IPS DF 19.7 (cell line): Measurements from ENCODE around the gene ACSF2.

ENCODE experiments used
- DNase-seq: peaks from one replicate; pipeline ENCODE4 v3.0.0-alpha.2; 2013; ENCODE audit warnings: low read depth, low spot score

The ACSF2 gene

DNA sequence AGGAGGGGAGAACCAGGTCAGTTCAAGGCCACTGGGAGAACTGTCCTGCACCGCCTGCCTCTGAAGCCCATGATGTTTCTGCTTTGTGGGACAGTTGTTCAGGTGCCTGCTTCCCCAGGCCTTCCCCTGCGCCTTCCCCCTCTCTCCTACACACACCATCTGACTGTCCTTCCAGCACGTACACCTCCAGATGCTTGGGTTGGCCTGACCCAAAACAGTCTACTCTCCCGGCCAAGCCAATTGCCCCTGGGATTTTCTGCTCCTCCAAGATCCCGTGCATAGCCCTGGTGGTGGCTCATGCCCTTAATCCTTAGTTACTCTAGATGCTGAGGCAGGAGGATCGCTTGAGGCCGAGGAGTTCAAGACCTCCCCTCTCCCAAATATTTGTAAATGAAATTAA lies 52.0 kb downstream of the ACSF2 start:
- no peak for DNase-seq

DNA sequence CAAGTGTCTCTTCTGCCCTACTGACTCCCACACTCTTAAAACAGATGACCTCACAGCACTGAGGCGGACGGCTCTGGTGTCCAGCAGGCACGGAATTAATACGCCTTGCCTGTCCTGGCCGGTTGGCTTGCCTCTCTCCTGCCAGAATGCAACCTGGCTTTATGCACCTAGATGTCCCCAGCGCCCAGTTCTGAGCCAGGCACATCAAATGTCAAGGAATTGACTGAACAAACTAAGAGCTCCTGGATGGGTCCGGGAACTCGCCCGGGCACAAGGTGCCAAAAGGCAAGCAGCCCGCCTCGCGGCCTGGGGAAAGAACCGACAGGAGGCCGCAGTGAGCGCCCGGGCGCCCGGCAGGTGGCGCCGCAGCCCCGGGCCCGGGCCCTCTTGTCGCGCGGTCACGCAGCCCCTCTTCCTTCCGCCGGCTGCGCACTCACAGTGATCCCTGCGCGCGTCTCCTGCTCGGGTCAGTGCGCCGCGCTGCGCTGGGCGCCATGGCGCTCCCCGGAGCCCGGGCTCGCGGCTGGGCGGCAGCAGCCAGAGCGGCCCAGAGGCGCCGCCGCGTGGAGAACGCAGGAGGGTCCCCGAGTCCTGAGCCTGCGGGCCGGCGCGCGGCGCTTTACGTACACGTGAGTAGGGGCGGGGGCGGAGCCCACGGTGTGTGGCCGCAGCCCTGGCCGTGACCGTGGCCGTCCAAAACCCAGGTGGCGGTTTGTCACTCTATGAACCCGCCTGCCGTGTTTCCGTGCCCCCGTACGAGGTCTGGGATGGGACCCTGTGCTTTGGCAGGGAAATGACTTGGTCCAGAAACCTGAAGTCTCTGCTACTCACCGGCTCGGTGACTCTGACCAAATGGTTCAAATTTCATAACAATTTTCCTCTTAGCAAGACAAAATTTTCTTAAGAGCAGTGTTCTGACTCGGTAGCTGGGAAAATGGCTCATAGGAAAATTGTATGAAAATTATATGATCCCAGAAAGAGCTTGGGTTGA lies 52.7 kb downstream of the ACSF2 start, which contains the start of gene RSAD1:
TSS of gene RSAD1 (plus strand) at position 470 of the 991 bp plus-strand sequence. CDS start at position 495, 25 bp downstream.
- peak; percentile 75 for DNase-seq

DNA sequence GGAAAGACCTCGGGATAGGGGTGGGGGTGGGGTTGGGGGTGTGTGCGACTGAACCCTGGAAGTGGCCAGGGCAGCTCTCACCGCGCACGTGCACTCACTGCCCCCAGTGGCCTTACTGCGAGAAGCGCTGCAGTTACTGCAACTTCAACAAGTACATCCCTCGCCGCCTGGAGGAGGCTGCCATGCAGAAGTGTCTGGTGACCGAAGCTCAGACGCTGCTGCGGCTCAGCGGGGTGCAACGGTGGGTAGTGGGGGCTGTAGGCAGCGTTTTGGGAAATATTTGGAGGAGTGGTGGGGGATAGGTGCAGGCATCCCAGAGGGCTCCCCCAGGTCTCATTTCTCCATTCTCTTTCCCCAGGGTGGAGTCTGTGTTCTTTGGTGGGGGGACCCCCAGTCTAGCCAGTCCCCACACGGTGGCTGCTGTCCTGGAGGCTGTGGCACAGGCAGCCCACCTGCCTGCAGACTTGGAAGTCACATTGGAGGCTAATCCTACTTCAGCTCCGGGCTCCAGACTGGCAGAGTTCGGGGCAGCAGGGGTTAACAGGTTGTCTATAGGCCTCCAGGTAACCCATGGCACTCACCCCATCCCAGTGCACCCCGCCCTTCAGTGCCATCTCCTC lies 53.6 kb downstream of the ACSF2 start:
- peak; percentile 64 for DNase-seq

DNA sequence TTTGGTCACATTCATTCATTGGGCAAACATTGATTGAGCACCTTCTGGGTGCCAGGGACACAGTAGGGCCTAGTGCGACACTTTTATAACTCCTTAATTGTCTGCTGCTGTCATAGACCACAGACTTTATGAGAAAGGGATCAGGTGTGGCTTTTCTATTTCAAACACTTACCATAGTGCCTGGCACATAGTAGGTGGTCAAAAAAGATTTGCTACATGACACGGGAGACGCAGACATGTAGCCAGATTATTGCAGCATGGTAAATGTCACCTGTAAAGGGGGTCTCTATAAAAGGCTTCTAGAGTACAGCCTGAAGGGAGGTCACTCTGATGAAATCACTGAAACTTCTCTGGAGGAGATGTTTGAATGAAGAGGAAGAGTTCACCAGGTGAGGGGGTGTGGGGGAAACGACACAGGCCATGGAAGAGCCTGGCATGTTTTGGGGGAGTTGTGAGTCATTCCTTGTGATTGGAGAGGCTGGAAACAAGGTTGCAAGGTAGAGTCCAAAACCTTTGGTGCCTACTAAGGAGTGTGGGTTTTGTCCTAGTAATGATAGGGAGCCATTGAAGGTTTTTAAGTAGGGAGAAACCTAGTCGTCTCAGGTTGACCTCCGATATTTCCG lies 54.2 kb downstream of the ACSF2 start:
- DNase-seq: no peak

DNA sequence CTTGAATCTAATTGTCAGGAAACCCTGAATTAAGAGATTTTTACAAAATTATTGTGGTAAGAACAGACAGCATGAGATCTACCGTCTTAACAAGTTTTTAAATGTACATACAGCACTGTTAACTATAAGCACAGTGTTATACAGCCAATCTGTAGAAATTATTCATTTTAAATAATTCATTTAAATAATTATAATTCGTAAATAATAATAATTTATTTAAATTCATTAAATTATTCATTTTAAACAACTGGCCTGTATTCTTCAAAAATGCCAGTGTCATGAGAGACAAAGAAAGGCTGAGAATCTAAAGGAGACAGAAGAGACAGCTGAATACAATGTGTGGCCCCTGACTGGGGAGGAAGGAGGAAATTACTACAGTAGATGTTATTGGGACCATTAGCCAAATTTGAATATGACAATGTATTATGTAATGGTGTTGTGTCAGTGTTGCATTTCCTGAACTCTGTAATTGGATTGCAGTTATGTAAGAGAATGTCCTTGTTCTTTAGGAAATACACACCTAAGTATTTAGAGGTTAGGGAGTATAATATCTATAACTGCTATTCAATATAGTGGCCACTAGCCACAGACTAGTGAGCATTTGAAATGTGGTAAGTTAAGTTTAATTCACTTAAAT lies 55.0 kb downstream of the ACSF2 start:
- DNase-seq: no peak

DNA sequence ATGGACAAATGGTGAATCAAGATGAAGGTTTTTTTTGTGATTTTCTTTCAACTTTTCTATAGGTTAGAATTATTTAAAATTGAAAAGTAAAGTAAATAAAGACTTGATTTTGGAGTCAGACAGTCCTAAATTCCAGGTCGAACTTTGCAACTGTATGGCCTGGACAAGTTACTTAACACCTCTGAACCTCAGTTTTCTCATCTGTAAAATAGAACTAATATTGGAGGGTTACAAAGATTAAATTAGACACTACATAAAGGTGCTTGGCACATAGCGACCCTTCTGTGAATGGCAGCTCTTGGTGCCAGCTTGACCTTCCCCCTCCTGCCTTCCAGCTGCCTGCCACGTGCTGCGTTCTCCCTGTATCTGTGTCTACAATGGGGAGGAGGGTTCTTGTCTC lies 55.6 kb downstream of the ACSF2 start:
- DNase-seq: no peak

DNA sequence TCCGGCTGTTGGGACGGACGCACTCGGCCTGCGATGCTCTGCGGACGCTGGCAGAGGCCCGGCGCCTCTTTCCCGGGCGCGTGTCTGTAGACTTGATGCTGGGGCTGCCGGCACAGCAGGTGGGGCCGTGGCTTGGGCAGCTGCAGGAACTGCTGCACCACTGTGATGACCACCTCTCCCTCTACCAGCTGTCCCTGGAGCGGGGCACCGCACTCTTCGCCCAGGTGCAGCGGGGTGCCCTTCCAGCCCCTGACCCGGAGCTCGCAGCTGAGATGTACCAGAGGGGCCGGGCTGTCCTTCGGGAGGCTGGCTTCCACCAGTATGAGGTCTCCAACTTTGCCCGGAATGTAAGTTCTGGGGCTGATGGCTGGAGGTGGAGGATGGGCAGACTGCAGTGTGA lies 56.1 kb downstream of the ACSF2 start:
- DNase-seq: no peak

DNA sequence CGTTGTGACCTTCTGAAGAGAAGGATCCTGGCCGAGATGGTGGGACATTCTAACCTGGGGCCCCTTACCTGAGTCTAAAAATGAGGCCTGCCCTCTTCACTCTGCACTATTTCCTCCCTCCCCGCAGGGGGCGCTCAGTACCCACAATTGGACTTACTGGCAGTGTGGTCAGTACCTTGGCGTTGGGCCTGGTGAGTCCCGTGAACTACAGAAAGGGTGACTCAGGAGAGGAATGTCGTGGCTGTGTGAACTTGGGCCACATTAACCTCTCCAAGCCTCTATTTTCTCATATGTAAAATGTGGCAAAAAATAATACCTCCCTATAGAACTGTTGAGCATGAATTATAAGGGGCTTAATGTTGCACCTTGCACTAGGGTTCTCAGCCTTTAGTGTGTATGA lies 56.5 kb downstream of the ACSF2 start:
- peak; percentile 70 for DNase-seq

DNA sequence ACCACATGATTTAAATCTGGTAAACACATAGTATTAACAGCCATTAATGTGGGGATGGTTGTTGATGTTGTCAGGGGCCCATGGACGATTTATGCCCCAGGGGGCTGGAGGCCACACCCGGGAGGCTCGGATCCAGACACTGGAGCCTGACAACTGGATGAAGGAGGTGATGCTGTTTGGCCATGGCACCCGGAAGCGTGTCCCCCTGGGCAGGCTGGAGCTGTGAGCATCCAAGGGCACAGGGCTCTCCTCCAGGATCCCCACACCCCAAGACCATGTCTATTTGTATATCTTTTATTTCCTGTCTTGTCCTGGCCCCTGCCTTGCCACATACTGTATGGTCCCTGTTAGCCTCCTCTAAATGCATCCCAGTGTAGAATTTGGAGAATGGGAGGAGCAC lies 57.2 kb downstream of the ACSF2 start:
- no peak for DNase-seq

DNA sequence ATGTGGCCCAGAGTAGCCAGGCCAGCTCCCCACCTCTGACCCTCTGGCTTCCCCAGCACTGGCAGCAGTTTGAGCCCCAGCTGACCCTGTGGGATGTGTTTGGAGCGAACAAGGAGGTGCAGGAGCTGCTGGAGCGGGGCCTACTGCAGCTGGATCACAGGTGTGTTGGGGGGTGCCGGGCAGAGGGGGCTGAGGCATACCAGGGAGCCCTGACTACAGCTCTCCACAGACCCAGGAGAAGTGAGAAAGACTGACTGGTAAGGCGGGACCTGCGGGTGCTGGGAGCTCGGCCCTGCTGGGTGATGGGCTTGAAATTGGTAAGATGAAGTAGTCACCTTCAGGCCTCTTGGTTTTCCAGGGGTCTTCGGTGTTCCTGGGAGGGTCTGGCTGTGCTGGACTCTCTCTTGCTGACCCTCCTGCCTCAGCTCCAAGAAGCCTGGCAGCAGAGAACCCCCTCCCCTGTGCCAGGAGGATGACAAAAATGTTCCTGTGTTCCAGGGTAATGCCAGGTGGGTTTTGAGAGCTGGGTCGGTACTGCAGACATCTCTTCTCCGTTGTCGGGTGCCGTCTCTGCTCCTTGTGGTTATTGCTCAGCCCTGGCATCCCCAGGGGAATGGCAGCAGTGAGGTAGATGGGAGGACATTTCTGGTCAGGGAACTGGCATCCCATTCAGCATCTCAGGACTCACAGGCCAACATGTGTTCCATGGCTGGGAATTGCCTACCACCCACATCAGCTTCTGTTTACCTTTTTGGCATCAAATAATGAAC lies 58.6 kb downstream of the ACSF2 start:
- DNase-seq: no peak

DNA sequence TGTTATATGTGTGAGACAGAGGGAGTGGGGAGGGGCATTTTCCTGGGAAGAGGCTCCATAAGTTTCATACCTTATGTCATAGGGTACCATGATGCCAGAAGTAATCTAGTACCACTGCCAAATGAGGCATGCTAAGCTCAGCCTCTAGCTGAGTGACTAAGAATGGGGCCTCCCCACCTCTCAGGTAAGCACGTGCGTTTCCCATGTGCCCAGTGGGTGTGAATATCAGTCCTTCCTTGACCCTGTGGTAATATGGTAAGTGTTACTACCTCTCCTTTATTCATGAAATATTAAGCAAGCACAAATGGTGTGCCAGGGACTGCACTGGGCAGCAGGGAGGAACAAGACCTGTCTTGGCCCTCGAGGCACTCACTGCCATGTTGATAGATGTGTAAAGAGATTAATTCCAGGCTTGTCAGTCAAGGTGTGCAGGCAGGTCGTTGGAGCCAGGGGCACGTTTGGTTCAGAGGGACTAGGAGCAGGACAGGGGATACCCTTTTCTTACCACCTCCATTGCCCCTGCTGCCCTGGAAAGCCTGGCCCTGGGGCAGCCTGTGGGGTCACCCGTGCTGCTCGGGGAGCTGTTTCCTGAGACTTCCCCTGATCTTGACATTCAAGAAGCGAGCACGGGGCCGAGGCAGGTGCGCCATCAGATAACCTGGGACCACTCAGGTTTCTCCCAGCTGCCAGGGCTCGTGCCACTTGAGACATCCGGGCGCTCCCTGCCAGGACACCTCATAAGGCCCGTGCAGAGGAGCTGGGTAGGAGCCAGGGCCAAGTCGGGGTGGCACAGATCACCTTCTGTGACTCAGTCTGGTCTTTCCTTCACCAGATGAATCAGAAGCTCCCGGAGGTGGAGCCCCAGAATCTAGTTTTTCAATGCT lies 61.4 kb downstream of the ACSF2 start:
- DNase-seq: no peak

DNA sequence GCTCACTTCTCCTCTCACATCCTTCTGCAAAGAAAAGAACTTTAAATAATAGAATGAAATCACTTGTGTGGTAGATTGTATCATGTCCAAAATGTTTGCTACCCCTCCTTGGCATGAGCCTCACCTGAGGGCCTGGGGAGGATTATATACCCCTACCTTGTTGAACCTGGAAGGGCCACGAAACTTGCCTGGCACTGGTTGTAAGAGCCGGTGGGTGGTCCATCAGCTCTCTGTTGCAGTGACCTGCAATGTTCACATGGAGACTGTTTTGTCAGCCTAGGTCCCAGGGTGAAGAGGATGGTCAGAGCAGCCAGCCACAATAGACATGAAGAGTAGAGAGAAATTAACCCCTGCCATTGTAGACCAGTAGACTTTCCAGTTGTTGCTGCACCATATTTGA lies 62.9 kb downstream of the ACSF2 start:
- no peak for DNase-seq

DNA sequence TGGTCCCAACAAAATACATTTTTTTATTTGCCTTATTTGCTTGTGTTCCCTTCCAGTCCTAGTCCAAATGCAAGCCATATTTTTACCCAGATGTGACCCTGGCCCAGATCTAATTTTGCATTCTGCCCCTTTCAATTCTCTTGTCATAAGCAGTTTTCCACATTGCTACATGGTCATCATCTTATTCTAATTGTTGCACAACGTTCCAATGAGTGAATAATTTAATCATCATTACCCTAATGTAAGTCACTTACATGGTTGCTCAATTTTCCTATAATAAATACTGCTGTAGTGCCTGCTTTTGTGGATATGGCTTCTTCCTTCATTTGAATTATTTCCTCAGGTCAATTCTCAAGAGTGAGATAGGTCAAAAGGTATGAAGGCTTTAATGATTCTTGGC lies 65.5 kb downstream of the ACSF2 start:
- DNase-seq: no peak

DNA sequence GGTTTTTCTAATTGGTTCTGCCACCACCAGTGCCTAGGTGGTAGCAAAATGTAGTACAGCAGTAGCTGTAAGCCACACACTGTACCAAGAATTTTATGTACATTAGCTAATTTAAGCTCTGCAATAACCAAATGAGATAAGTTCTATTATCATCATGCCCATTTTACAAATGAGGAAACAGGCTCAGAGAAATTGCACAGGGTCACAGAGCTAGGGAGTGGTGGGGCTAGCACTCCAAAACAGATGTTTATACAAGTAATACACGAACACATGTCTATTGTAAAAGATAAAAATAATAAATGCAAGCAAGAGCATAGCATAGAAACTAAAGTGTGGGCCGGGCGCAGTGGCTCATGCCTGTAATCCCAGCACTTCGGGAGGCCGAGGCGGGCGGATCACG lies 66.2 kb downstream of the ACSF2 start:
- DNase-seq: no peak

DNA sequence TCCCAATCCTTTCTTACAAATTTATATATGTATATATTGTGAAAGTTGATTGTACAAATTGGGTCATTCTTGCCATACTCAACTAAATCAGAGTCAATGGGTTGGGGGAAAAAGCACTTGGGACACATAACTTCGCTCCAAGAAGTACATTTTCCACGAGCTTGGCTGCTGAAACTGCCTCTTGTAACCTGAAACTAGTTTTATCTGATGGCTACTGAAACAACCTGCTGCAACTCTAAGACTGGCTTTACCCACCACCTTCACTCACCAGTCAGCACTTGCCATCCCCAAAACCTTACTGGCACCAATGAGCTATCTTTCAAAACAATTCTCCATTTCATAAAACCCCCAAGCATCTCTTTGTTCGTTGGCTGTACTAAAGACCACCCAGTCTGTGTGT lies 67.7 kb downstream of the ACSF2 start:
- no peak for DNase-seq

DNA sequence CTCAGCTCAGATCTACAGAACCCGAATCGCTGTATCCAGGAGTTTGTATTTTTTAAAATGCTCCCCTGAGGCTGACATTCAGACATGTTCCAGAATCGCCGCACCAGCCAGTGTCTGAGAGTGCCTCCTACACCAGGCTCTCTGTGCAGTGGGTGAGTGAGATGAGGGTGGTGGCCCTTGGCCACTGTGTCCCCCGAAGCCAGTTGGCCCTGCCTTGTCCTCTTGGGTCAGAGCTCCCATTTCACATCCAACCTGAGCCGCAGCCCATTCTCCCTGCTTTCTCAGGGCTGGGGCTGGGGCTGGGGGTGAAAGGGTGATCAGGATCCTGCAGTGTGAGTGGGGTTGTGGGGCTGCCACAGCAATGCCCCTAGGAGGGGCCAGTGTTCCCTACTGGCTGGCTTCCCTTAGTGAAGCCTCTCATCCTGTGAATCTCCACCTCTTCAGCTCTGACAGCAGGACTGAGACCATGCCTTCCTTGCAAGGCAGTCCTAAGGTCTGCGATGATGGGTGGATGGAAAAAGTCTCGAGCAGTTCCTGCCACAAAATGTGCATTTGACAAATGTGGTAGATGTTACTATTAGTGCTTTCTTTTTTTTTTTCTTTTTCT lies 69.3 kb downstream of the ACSF2 start:
- no peak for DNase-seq

DNA sequence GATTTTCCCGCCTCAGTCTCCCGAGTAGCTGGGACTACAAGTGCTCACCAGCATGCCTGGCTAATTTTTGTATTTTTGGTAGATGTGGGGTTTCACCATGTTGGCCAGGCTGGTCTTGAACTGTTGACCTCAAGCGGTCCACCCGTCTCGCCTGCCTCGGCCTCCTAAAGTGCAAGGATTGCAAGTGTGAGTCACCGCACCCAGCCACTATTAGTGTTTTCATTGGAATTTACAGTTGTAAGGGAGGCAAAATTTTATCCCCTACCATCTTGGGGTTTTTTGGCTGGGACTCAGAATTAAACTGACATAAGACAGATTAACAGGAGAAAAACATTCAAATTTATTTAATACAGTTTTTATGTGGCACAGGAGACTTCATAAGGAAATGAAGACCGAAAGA lies 69.9 kb downstream of the ACSF2 start:
- DNase-seq: no peak

DNA sequence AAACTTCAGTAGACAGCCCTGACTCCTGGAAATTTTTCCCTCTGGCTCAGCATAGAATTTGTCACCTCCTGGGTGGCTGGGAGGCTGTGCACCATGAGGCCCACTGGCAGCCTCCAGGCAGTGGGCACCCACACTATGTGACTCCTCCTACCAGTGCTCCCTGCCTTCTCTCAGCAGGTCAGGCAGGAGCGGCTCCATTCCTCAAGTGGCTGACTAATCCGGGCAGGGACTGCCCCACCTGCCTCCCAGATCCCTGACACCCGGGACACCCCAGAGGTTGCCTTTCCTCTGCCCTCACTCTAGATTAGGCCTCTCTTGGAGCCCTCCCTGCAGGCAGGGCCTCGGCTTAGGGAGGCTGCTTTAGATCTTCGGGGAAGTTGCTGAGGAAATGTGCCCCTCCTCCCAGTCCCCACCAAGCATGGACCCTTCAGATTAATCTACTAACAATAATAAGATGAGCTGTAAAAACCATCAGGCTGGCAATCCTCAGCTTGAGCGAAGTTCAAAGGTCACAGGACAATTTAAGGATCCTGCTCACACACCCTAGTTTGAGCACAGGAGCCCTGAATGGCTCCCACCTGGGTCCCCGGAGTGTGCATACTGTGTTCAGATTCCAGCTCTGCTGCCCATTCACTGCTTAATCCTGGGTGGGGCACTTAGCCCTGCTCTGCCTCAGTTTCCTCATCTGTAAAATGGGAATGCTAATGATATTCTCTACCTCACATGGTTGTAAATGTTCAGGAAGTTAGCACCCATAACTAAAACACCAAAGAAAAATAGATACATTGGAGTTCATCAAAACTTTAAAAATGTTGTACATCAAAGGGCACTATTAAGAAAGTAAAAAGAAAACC lies 72.2 kb downstream of the ACSF2 start:
- DNase-seq: no peak

DNA sequence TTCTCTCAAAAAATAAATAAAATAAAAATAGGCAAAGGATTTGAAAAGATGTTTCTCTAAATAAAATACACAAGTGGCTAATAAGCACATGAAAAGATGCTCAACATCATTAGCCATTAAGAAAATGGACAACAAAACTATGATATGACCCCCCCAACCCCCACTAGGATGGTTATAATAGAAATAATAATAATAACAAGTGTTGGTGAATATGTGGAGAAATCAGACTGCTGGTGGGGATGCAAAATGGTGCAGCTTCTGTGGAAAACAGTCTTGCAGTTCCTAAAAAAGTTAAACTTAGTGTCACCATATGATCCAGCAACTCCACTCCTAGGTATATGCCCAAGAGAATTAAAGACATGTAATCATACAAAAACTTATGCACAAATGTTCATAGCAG lies 73.3 kb downstream of the ACSF2 start:
- DNase-seq: no peak
